LNCAP (cell line): ENCODE data around the gene SACM1L.

Experiments
- CTCF ChIP-seq: fragments of 450-650 bp; IDR thresholded peaks from 2 replicates; pipeline ENCODE4 v1.5.1; 2017; ENCODE audit warnings: mild to moderate bottlenecking

Gene SACM1L

GRCh38 chr3:45792516-45793172 lies 103.4 kb downstream of the SACM1L start:
- TF ChIP-seq CTCF, result no peak

- no peak for TF ChIP-seq CTCF
These were observed 104.4 kb downstream of the SACM1L start for GRCh38 chr3:45793482-45794176.

GRCh38 chr3:45794177-45794560 lies 105.0 kb downstream of the SACM1L start:
- no peak for TF ChIP-seq CTCF

GRCh38 chr3:45794660-45795059 lies 105.5 kb downstream of the SACM1L start:
- no peak for TF ChIP-seq CTCF
